LNCaP clone FGC (cell line): ENCODE data around the gene NCCRP1.

ENCODE experiments used
- DNase-seq: peaks from one replicate; pipeline ENCODE4 v3.0.0-alpha.2; 2011; ENCODE audit warnings: low read depth
- H3K4me3 ChIP-seq: 2 replicates; pipeline ENCODE4 v1.5.1; 2011; ENCODE audit warnings: mild to moderate bottlenecking, low read depth, low read length, control low read depth
- TF ChIP-seq, protein P1 (sequence below): IDR thresholded peaks from 2 replicates; pipeline ENCODE4 v1.5.1; 2012; ENCODE audit warnings: mild to moderate bottlenecking; ENCODE audit not compliant: control insufficient read depth, insufficient read depth; ENCODE audit errors: extremely low read depth

Gene NCCRP1

DNA sequence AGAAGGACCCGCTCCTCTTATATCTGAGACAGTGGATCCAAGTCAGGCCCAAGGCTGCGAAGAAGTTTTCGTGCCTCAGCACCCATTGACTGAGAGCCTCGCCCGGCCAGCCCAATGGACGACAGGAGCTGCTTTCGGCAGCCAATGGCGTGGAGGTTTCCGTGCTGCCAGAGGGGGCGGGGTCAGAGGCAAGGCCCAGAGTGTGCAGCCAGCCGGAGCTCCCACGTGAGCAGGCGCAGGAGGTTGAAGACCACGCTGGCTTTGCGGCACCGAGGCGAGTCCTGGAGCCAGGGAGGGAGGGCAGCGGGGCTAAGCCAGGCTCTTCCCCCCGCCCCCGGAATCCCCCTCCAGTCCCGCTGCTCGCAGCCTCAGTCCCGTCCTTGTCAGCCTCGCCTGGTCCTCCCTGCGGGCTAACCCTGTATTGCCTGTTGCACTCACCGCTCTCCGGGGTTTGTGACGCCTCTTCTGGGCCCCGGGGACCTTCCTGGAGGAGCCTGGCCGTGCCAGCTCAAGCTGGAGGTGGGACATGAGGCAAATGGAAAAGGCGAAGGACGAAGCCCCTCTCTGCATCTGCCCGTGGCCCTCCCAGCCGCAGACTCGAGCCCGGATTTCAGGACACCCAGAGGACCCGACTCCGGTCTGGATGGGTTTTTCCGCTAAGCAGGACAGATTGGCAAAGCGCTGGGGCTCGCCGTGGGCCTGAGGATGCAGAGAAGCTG, 50.3 kb downstream of the NCCRP1 start:
- TF ChIP-seq, protein P1, sequence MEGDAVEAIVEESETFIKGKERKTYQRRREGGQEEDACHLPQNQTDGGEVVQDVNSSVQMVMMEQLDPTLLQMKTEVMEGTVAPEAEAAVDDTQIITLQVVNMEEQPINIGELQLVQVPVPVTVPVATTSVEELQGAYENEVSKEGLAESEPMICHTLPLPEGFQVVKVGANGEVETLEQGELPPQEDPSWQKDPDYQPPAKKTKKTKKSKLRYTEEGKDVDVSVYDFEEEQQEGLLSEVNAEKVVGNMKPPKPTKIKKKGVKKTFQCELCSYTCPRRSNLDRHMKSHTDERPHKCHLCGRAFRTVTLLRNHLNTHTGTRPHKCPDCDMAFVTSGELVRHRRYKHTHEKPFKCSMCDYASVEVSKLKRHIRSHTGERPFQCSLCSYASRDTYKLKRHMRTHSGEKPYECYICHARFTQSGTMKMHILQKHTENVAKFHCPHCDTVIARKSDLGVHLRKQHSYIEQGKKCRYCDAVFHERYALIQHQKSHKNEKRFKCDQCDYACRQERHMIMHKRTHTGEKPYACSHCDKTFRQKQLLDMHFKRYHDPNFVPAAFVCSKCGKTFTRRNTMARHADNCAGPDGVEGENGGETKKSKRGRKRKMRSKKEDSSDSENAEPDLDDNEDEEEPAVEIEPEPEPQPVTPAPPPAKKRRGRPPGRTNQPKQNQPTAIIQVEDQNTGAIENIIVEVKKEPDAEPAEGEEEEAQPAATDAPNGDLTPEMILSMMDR: no peak
- no peak overlapping the region for H3K4me3 ChIP-seq
- no peak for DNase-seq

DNA sequence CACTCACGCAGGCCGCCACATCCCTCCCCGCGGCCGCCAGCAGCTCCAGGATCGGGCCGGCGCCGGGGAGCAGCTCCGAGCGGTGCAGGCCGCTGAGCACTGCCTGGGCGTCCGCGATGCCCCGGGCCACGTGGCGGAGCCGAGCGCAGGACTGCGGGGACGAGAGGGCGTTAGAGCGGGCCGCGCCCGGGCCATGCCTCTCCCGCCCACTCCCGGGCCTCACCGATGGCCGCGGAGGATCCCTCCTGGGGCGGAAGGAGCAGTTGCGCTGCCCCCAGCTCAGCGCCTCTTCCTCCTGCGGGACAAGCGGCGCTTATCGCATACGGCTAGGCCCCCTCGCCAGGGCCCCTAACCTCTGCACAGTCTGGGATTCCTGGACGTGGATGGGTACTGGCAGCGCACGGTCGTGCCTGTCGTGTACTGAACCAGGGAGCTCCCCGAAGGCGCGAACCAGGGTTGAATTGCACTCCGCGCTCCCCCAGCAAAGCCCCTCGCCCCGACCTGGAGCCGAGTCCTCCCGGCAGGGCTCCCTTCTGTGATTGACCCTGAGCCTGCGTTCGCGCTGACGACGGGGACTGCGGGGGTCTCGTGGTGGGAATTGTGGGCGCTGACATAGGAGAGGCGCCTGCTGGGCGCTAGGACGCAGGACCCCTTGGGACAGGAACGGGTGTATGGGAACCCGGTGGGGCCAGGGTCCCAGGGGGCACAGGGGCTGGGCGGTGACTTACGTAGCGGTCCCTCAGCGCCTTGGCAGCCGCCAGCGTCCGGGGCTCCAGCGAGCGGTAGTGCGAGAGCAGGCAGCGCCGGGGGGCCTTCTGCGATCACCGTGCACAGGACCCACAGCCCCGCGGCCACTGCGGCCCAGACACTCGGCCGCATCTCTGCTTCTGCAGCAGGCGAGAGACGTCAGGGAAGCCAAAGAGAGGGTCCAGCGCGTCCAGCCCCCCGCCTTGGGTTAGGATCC, 51.2 kb downstream of the NCCRP1 start:
- TF ChIP-seq, protein P1: no peak
- no peak for DNase-seq
- H3K4me3 ChIP-seq: no peak overlapping the region

DNA sequence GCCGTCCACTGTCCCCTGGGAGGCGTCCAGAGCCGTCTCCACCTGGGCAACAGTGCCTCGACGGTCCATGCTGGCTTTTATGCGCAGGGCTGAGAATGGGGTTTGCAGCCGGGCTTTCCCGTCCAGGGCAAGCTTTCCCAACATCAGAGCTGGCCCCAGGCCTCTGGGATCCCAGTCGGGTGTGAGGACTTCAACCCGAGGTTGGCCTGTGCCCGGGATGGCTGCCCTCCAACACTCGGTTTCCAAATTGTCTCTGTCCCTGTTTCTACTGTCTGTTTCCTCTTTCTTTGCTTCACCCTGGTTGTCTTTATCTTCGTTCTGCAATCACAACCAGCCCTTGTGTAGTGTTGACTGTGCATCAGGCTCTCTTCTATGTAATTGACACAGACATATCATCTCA, 52.0 kb downstream of the NCCRP1 start, which contains the start of gene IFNL4:
IFNL4 (minus strand) TSS at position 51 of the 400 bp plus-strand sequence.
- no peak within 1 kb of the TSS for H3K4me3 ChIP-seq
- no peak for DNase-seq
- TF ChIP-seq, protein P1: no peak

DNA sequence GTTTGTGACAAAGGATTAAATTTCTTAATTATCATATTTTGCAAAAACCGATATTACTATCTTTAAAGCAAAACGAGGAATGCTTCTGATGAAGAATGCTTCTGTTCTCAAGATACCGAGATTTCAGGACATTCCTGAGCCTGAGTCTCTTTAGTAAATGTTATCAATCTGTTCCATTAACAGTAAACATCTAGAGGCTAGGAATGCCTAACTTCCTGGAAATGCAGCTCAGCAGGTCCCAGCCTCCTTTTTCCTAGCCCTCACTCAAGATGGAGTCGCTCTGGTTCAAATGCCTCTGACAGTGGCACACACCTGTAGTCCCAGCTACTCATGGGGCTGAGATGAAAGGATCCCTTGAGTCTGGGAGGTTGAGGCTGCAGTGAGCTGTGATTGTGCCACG, 54.3 kb downstream of the NCCRP1 start:
- DNase-seq: no peak
- no peak overlapping the region for H3K4me3 ChIP-seq
- TF ChIP-seq, protein P1: no peak
